SKM-1 treated with dmso at 0.1 percent for 144 hours (cell line): ENCODE results near the gene NUDT8.
"Not testable (repeated sequence)": the region's sequence is repeated elsewhere in the genome, so short reads cannot be mapped to it uniquely, and the experiment has no call there.

Source experiments
- DNase-seq: peaks from one replicate; lab custom pipeline; 2025; ENCODE audit not compliant: unreplicated experiment; lab: John Stamatoyannopoulos, UW

Gene NUDT8

DNA sequence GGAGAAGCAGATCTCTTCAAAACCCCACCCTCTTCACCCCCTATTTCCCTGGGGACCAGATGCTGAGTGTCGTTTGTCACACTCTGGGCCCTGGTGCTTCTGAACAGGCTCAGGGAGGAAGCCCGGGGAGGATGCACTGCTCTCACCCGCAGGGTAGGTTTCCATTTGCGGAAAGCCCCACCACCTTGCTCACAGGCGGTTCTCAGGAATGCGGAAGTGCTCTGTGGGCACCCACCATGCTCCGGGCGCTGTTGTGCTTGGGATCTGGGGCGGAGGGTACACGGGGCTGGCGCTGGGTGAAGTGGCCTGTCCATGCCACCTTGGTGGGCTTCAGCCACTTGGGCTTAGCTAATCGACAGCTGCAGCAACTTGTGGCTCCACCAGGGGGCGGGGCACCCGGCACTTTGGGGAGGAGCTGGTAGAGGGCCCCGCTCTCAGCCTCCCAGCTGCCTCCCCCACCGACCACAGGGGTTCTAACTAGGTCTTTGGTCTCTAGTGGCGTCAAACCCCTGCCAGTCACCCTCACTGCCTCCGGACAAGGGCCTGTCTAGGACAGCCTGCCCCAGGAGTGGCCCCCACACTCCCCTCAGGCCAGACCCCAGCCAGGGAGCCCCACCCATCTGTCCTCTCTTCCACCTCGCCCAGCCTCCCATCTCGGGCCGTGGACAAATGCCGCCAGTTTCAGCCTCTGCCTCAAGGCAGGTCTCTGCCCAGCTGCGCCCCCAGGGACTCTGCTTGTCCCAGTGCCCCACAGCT lies 15.6 kb downstream of the NUDT8 start:
- DNase-seq, result peak; percentile 63

DNA sequence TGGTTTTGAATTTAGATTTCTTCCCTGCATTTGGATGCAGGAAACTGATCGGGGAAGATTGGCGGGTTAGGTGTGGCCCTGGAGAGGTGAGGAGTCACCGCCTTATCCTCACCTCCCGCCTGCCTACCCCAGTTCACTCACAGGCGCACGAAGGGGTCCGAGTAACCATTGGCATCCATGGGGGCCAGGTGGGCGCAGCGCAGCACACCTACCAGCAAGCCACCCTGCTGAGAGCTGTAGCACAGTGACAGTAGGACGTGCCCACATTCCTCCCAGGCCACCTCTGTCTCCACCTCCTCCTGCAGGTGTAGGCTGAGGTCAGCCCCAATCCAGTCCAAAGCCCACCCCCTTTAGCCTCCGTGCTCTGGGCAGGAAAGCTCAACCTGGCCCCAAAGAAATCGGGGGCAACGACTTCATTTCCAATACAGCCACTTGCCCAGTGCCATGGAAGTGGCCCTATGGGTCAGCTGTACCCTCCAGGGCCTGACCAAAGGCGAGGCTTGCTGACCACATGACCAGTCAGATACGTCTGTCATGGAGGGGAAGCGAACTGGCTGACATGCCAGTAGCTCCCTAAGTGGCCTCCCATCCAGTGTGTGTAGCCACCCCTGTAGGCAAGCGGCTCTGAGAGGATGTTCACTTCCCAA lies 16.3 kb downstream of the NUDT8 start:
- DNase-seq, result no peak

DNA sequence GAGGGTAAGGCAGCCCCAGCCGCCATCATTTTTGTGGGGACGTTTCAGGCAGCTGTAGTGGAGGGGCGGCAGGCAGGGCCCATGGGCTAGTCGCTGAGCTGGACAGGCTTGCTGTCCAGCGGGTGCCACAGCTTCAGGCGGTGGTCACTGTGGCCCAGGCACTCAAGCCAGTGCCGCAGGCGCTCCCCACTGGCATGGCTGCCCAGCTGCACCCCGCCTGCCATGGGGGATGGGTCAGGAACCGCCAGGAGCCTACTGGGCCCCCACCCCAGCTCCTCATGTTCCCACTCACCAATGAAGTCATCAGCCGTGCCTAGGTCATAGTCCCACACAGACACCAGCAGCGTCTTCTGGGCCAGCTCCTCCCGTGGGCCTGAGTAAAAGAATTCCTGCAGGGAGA lies 17.0 kb downstream of the NUDT8 start:
- DNase-seq, result no peak

DNA sequence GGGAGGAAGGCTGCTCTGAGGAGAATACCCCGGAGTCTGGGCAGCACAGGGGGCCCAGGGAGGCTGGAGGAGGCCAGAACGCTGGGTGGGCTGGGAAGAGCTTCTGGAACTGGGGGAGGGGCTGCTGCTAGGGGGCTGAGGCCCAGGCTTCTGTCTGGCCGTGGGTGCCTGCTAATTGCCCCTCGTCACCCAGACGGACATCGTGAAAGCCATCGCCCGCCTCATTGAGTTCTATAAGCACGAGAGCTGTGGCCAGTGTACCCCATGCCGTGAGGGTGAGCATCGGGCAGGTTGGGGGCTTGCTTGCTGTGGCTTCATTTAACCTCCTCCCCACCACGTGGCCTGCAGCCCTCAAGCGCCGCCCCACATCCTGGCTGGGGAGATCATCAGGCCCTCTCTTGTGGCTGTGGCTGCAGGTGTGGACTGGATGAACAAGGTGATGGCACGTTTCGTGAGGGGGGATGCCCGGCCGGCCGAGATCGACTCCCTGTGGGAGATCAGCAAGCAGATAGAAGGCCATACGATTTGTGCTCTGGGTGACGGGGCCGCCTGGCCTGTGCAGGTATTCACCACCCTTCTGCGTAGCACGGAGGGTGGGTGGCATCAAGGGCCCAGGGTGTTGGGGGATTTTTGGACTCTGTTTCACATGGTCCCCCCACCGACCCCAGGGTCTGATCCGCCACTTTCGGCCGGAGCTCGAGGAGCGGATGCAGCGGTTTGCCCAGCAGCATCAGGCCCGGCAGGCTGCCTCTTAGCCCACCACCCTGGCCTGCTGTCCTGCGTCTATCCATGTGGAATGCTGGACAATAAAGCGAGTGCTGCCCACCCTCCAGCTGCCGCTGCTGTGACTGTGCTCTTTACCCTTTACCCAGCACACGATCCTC lies 17.8 kb downstream of the NUDT8 start:
- no peak for DNase-seq

DNA sequence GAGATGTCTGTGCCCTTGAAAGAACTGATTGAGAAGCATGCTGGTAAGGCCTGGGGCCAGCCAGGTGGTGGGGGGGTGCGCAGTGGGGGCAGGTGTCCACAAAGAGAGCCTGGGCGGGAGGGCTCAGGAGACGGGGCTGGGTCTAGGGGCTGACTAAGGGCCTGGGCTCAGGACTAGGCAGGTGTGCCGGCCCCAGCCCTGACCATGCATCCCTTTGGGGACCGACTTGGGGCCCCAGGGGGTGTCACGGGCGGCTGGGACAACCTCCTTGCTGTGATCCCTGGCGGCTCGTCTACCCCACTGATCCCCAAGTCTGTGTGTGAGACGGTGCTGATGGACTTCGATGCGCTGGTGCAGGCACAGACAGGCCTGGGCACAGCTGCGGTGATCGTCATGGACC lies 18.6 kb downstream of the NUDT8 start:
- DNase-seq, result no peak

DNA sequence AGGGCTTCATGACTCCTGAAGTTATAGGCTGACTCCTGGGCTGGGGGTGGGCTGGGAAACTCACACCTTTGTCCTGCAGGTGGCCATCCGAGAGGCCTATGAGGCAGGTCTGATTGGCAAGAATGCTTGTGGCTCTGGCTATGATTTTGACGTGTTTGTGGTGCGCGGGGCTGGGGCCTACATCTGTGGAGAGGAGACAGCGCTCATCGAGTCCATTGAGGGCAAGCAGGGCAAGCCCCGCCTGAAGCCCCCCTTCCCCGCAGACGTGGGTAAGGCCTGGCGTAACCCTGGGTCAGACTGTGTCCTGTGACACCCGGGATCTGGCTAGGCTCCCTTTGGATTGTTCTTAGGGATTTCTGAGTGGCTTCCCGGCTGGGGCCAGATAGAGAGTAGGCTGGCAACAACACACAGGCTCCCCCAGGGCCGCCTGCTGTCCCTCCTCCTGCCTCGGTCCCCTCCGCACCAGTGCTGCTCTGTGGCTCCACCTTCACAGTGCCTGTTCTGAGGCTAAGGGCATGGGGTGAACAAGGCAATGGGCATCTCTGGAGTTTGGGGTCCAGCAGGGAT lies 19.4 kb downstream of the NUDT8 start:
- no peak for DNase-seq

DNA sequence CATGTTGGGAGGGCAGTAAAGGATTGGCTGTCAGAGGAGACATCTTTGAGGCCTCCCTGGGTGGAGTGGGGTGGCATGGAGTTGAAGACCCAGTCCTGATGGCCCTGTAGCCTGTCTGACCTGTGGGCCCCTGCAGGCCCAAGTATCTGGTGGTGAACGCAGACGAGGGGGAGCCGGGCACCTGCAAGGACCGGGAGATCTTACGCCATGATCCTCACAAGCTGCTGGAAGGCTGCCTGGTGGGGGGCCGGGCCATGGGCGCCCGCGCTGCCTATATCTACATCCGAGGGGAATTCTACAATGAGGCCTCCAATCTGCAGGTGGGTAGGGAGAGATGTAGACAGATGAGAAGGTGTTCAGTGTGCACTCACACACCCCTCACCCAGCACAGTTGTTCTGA lies 20.4 kb downstream of the NUDT8 start:
- DNase-seq, result no peak

DNA sequence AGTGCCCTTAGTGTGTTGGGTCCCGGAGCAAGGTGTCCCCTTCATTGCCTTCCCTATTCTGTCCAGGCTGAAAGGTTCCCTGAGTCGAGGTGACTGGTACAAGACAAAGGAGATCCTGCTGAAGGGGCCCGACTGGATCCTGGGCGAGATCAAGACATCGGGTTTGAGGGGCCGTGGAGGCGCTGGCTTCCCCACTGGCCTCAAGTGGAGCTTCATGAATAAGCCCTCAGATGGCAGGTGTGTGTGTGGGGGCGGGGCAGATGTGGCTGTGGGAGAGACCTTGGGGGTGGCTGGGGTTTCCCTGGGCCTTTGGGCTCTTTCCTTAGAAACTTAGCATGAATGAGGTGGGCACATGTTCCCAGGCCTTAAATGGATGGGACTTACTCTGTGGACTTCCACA lies 21.3 kb downstream of the NUDT8 start:
- no peak for DNase-seq

DNA sequence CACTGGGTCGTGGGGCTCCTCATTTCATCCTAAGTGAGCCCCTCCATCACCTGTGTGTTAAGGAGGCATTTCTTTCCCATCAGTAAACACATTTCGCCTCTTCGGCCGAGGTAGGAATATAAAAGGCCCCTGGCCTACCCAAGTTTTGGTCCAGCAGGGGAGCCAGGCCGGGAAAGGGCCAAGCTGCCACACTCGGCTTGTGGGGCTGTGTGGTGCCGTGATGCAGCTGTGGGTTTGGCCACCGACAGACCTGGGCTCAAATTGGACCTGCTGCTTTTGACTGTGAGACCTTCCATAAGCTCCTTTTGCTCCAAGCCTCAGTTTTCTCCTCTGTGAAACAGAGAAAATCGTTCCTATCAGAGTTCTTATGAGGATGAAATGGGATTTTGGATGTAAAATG lies 22.2 kb downstream of the NUDT8 start:
- no peak for DNase-seq

DNA sequence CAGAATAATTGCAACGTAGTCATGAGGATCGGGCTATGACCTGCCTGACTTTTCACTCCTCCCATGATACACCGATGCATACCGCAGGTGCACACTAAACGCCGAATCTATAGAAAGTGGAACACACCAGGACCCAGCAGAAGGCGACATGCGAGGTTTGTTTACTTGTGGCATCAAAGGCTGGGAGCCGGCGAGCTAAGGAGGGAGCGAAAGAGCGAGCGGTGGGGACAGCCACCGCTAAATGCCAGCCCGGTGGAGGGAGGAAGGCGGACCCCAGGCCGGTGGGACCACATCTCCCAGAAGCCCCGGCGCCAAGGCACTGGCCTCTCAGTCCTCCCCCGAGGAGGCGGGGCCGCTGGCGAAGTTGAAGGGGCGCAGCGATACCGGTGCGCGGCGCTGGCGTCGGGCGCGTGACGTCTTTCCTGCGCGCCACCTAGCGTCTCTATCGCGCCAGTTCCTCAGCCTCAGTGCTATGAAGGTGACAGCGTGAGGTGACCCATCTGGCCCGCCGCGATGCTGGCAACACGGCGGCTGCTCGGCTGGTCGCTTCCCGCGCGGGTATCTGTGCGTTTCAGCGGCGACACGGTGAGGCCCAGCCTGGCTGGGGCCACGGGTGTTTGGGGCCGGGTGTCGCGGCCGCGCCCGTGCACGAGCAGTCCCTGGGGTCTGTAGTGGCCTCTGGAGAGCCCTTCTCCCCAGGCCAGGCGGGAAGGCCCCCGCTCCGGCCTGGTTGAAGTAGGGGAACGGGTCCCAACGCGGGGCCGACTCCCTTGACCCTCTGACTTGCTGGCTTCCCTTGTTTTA lies 23.0 kb downstream of the NUDT8 start, which contains the start of gene NDUFV1:
NDUFV1 (plus strand) TSS at position 445 of the 804 bp plus-strand sequence; CDS start at position 514, 69 bp downstream.
- DNase-seq, result peak; percentile 86

DNA sequence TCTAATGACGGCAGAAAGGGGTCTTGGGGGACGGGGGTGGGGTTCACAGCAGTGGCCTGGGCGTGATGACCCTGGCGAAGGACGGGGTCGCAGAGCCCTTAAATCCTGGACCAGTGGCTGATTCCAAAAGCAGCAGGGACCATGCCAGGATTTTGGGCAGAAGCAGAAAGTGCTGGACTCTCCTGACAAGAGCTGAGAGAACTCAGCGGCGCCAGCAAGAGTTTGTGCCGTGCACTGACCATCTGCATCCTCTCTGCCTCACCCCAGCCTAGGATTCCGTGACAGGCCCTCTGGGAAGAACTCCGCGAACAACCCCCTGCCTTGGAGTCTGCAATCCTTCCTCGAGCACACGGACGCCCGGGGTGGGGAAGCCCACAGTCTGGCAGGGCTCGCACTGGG lies 23.6 kb downstream of the NUDT8 start:
- DNase-seq, result no peak

DNA sequence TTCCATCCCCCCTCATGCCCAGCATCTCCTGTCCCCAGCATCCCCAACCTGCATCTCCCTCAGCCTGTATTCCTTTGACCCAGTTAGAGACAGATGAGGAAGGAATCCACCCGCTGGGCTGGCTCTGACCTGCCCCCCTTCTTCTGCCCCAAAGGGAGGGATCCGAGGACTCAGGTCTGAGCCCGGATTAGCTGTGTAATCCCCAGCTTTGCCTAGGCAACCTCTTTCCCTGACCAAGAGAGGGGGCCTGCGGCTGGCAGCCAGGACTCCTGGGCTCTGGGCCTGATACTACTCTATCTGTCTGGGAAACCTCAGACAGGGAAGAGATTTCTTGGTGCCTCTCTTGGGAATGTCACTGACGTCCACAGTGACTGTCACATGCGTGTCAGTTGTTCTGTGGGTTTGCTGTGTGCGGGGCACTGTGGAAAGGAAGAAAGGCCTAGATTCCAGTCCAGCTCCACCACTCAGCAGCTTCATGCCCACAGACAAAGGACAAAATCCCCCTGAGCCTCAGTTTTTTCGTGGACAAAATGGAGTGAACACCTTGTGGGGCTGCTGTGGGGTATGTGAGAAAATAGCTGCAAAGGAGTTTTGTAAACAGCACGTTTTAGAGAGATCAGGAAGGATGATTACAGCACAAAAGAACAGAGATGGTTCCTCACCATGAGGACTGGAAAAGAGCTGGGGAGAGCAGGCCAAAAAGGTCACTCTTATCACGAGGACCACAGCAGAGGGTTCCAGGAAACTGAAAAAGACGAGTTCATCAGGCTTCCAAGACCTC lies 24.3 kb downstream of the NUDT8 start:
- no peak for DNase-seq

DNA sequence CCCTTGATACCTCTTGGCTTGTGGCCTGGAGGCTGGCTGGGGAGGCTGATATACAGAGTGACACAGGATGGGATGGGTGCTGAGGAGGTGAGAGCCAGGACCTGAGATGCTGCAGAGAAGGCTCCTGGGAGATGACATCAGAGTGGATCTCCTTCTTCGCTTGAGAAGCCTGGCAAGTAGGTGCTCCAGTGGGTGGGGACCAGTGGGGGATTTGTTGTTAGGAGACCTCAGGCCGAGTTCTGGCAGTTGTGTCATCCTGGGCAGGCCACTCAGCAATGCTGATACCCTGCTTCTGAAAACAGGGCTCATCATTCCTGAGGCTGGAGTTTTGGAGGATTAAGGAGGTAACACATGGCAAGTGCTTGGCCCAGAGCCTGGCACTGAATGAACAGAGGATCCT lies 24.9 kb downstream of the NUDT8 start:
- DNase-seq, result no peak

DNA sequence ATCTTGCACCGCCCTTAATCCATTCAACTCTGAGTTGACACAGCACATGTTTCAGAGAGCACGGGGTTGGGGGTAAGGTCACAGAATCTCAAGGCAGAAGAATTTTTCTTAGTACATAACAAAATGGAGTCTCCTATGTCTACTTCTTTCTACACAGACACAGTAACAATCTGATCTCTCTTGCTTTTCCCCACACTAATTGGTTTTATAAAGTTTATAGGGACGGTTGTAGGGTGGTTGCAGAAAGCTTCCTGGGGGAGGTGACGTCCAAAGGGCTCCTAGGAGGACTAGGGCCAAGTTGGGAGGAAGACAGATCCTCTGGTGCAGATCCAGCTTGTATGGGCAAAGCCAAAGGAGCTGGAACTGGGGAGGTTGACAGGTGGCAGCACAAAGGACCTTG lies 25.6 kb downstream of the NUDT8 start:
- DNase-seq, result not testable (repeated sequence)

DNA sequence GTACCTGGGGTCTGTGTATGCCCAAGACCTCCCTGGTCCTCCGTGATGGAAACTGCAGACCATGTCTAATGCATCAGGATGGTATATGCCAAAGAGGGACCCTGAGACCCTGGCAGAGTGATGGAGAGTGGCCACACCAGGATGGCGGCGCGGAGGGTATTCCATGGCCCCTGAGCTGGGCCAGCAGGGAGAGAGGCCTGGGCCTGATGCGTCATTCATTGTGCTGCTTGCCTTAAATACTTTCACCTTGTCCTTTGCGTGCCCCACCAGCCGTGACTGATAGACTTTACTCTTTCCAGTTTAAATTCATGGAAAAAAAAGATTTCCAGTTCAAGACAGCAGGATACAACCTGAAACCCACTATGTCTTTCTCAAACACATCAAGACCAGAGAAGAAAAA lies 28.6 kb downstream of the NUDT8 start:
- DNase-seq, result no peak

DNA sequence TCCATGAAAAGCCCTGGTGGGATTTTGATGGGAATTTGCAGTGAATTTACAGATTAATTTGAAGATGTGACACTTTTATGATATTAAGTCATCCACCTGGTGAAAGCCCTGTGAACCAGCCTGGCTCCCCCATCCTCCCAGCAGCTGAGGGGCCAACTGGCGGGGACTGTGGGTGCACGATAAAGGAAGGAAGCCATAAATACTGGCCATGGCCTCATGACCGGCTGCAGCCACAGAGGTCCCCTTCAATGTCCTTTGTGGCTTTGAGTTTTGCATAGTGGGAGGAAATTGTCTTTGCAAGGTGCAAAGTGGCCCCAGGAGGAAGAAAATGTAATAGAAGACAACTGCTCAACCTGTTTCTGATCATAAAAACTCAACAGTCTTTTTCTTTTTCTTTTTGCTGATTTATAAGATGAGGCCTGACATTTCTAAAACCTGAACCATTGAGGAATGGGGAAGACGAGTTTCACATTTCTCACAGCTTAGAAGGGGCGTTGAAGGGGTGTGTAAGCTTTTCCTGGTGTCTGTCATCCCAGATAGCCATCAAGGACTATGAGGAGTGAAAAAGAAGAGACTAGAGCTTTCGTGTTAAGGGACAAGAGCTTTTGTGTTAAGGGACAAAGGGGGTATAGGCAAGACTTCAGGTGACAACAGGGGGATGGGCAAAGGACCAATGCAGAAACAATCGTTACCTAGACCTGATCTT lies 29.3 kb downstream of the NUDT8 start:
- peak; percentile 21 for DNase-seq

DNA sequence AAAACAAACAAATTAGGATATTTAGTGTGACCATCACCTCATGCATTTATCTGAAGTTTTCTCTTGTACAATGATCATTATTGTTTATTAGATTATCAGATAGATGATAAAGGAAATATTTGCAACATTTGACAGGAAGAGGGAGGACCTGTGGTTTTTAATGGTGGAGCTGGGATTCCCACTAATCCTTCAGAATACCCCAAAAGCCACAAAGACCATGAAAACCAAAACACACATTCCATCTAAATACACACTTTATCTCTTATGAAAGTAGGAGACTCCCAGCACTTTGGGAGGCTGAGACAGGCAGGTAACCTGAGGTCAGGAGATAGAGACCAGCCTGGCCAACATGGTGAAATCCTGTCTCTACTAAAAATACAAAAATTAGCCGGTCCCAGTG lies 30.6 kb downstream of the NUDT8 start:
- no peak for DNase-seq

DNA sequence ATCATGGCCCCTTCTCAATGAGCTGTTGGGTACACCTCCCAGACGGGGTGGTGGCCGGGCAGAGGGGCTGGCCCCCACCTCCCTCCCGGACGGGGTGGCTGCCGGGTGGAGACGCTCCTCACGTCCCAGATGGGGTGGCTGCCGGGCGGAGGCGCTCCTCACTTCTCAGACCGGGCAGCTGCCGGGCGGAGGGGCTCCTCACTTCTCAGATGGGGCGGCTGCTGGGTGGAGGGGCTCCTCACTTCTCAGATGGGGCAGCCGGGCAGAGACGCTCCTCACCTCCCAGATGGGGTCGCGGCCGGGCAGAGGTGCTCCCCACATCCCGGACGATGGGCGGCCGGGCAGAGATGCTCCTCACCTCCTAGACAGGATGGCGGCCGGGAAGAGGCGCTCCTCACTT lies 31.8 kb downstream of the NUDT8 start:
- DNase-seq, result not testable (repeated sequence)

DNA sequence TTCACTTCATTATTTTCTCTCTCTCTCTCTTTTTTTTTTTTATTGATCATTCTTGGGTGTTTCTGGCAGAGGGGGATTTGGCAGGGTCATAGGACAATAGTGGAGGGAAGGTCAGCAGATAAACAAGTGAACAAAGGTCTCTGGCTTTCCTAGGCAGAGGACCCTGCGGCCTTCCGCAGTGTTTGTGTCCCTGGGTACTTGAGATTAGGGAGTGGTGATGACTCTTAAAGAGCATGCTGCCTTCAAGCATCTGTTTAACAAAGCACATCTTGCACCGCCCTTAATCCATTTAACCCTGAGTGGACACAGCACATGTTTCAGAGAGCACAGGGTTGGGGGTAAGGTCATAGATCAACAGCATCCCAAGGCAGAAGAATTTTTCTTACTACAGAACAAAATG lies 32.3 kb downstream of the NUDT8 start:
- not testable (repeated sequence) for DNase-seq
